Measurements from ENCODE around the gene KRTAP4-4. TPM values are rescaled to one million over a fixed set of nuclear protein-coding genes. Genes with fewer than 3 reads are reported as not detected.
"Not testable (repeated sequence)": the region's sequence is repeated elsewhere in the genome, so short reads cannot be mapped to it uniquely, and the experiment has no call there.

KRTAP4-4 gene
- total RNA-seq, 1 donor from 2014 or later: not detected

- not testable (repeated sequence) for DNase-seq (ENCODE audit: extremely low read depth, low read depth, low spot score)
Observed at GRCh38 chr17:41148971-41149651, 11.4 kb downstream of the KRTAP4-4 start.

GRCh38 chr17:41147531-41148204, 12.9 kb downstream of the KRTAP4-4 start:
- no peak for DNase-seq (ENCODE audit: extremely low read depth, low read depth, low spot score)

- no peak for DNase-seq (ENCODE audit: extremely low read depth, low read depth, low spot score)
Observed at GRCh38 chr17:41145261-41145660, 15.3 kb downstream of the KRTAP4-4 start.

- no peak for DNase-seq (ENCODE audit: extremely low read depth, low read depth, low spot score)
Observed at GRCh38 chr17:41144846-41145245, 15.7 kb downstream of the KRTAP4-4 start.

GRCh38 chr17:41141361-41141760, 19.2 kb downstream of the KRTAP4-4 start:
- DNase-seq (ENCODE audit: extremely low read depth, low read depth, low spot score): no peak

GRCh38 chr17:41140360-41141131, 20.0 kb downstream of the KRTAP4-4 start, which contains the start of gene KRTAP4-6:
Gene KRTAP4-6, minus strand, starts transcription at chr17:41140544. Its CDS starts 57 bp downstream, at chr17:41140487.
- no peak for DNase-seq (ENCODE audit: extremely low read depth, low read depth, low spot score)

- not testable (repeated sequence) for DNase-seq (ENCODE audit: extremely low read depth, low read depth, low spot score)
Observed at GRCh38 chr17:41139865-41140264, 20.7 kb downstream of the KRTAP4-4 start.

- DNase-seq (ENCODE audit: extremely low read depth, low read depth, low spot score): no peak
Observed at GRCh38 chr17:41133880-41134735, 26.4 kb downstream of the KRTAP4-4 start.

- no peak for DNase-seq (ENCODE audit: extremely low read depth, low read depth, low spot score)
Observed at GRCh38 chr17:41131979-41132378, 28.6 kb downstream of the KRTAP4-4 start.

- DNase-seq (ENCODE audit: extremely low read depth, low read depth, low spot score): no peak
Observed at GRCh38 chr17:41127371-41127770, 33.2 kb downstream of the KRTAP4-4 start.

GRCh38 chr17:41126412-41126811, 34.1 kb downstream of the KRTAP4-4 start:
- DNase-seq (ENCODE audit: extremely low read depth, low read depth, low spot score): no peak

GRCh38 chr17:41125064-41125463, 35.5 kb downstream of the KRTAP4-4 start:
- DNase-seq (ENCODE audit: extremely low read depth, low read depth, low spot score): no peak

GRCh38 chr17:41123991-41124371, 36.6 kb downstream of the KRTAP4-4 start, which contains the start of gene KRTAP4-12:
Gene KRTAP4-12, minus strand, starts transcription at chr17:41124182. Its CDS starts 60 bp downstream, at chr17:41124122.
- not testable (repeated sequence) for DNase-seq (ENCODE audit: extremely low read depth, low read depth, low spot score)

- not testable (repeated sequence) for DNase-seq (ENCODE audit: extremely low read depth, low read depth, low spot score)
Observed at GRCh38 chr17:41123292-41123990, 37.1 kb downstream of the KRTAP4-4 start.

GRCh38 chr17:41121742-41122141, 38.8 kb downstream of the KRTAP4-4 start:
- no peak for DNase-seq (ENCODE audit: extremely low read depth, low read depth, low spot score)

- DNase-seq (ENCODE audit: extremely low read depth, low read depth, low spot score): peak; percentile 39
Observed at GRCh38 chr17:41119696-41120690, 40.6 kb downstream of the KRTAP4-4 start.

GRCh38 chr17:41118721-41119120, 41.8 kb downstream of the KRTAP4-4 start:
- no peak for DNase-seq (ENCODE audit: extremely low read depth, low read depth, low spot score)

GRCh38 chr17:41117846-41118386, 42.6 kb downstream of the KRTAP4-4 start, which contains the start of gene KRTAP4-11:
Gene KRTAP4-11, minus strand, starts transcription at chr17:41118373. Its CDS starts 58 bp downstream, at chr17:41118315.
- DNase-seq (ENCODE audit: extremely low read depth, low read depth, low spot score): not testable (repeated sequence)
